ENCODE measurements around the gene PPP1R36.
A peak's percentile ranks its signal among the peaks of the same experiment; 100 is the strongest.
"Not testable (repeated sequence)": the region's sequence is repeated elsewhere in the genome, so short reads cannot be mapped to it uniquely, and the experiment has no call there.

PPP1R36 gene

GRCh38 chr14:64549791-64550620, at the start of gene PPP1R36:
PPP1R36 (plus strand) TSS chr14:64549961; CDS start chr14:64549998, 37 bp downstream.
- peak; percentile 59 for DNase-seq

DNA sequence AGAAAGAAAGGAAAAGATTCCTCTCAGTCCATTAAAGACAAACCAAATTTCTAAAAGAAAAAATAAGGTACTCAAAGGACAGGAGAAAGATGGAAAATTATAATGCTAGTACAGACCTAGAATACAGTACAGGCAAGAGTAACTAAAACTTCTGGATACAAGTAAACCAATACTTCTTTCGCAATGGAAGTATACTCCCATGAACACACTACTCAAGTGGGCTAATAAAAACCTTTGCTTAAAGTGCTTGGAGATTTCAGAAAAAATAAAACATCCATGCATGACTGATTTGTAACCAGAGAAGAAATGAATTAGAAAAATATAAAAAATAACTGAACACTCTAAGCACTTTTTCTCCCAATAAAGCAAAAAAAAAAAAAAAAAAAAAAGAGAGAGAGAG, 49.7 kb upstream of the PPP1R36 start:
- DNase-seq, result no peak

- no peak for DNase-seq
Observed at GRCh38 chr14:64501411-64502171, 48.2 kb upstream of the PPP1R36 start.

GRCh38 chr14:64502456-64502855, 47.3 kb upstream of the PPP1R36 start:
- DNase-seq, result no peak

DNA sequence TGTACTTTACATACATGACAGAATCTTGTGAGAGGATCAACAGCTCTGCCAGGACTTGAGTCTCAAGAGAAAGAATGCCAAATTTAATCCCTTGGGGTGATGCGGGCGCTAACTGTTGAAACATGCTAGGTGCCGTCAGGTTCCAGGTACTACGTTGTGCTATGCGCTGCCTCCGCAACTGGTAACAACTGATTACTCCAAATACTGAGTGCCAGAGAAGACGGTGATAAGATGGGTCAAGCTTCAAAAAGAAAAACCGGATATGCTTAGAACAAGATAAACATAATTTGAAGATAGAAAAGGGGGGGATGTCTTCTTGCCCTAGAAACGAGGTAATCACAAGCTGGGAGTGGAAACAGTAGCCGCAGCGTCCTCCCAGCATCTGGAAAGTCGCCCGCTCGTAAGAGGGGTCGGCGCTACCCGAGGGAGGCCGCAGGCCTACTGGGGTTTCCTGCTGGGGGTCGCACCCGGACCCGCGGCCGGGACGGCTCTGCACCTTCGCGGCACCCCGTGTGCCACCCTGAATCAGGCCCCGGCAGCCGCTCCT, 46.8 kb upstream of the PPP1R36 start:
- DNase-seq, result no peak

- DNase-seq, result peak; percentile 88
Observed at GRCh38 chr14:64503434-64504309, 46.1 kb upstream of the PPP1R36 start, which contains the start of gene ZBTB25. ZBTB25 (minus strand) TSS chr14:64503838; CDS start chr14:64490533, 13,305 bp downstream.

- peak; percentile 66 for DNase-seq
Observed at GRCh38 chr14:64504310-64504896, 45.4 kb upstream of the PPP1R36 start, which contains the start of gene ZBTB1. ZBTB1 (plus strand) TSS chr14:64504770; CDS start chr14:64521505, 16,735 bp downstream.

- DNase-seq, result peak; percentile 65
Observed at GRCh38 chr14:64504897-64505794, 44.6 kb upstream of the PPP1R36 start.

DNA sequence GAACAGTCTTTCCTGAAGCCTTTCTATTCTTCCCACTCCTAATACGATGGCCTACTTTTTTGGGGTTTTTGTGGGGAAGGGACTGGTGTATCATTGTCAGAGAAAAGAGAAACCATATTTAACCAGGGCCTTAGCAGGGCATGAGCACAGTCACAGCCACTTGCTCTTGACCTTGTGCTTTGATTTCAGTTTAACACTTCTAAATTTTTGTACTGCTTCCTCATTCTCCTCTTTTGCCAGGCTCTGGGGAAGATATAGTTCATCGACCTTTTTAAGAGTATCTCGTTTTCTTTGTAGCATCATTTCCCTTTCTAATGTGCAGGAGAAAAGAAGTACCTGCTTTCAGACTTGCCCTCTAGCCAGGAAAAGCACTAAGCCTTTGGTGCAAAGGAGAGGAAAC, 43.0 kb upstream of the PPP1R36 start:
- no peak for DNase-seq

- DNase-seq, result no peak
Observed at GRCh38 chr14:64507376-64508156, 42.2 kb upstream of the PPP1R36 start.

- no peak for DNase-seq
Observed at GRCh38 chr14:64508215-64508776, 41.5 kb upstream of the PPP1R36 start.

DNA sequence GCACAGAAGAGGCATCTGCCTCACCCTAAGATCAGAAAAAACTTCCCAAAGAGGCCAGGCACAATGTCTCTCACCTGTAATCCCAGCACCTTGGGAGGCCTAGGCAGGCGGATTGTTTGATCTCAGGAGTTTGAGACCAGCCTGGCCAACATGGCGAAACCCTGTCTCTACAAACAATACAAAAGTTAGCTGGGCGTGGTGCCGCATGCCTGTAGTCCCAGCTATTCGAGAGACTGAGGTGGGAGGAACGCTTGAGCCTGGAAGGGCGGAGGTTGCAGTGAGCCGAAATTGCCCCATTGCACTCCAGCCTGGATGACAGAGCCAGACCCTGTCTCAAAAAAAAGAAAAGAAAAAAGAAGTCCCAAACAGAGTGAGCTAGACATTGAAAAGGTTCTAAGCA, 40.7 kb upstream of the PPP1R36 start:
- no peak for DNase-seq

GRCh38 chr14:64510825-64511671, 38.7 kb upstream of the PPP1R36 start:
- peak; percentile 14 for DNase-seq

DNA sequence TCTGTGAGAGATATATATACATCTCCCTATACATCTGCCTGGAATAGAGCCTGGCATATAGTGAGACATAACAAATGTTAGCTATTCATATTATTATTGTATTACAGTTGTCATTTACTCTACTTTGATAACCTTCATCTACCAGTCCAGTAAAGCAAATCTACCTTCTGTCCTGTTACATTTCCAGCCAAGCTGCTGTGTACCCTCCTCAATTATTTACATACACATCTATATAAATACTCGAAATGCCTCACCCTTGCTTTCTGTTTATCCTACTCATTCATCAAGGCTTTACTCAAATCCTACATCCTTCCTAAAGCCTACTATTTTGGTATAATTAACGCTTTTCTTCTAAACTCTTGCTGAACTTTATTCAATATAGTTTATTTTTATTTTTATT, 36.5 kb upstream of the PPP1R36 start:
- no peak for DNase-seq

DNA sequence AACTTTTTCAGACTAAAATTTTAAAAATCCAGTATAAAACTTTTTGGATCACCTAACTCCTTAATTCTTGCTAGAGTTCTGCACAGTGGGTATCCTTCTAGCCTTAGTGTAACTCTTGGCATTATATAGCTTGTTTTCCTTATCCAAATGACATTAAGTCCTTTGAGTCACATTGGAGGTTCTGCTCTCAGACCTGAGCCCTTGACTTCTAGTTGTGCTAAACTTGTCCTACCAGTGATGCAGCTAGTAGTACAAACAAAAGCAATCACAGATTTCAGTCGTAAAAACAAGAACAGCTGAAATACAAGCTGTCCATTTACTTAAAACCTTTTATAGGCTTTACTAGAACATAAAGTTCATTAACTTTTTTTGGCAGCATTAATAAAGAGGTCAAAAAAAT, 34.7 kb upstream of the PPP1R36 start:
- no peak for DNase-seq

- DNase-seq, result no peak
Observed at GRCh38 chr14:64516969-64517368, 32.8 kb upstream of the PPP1R36 start.

- DNase-seq, result not testable (repeated sequence)
Observed at GRCh38 chr14:64517667-64518066, 32.1 kb upstream of the PPP1R36 start.

GRCh38 chr14:64518229-64518628, 31.5 kb upstream of the PPP1R36 start:
- DNase-seq, result no peak

DNA sequence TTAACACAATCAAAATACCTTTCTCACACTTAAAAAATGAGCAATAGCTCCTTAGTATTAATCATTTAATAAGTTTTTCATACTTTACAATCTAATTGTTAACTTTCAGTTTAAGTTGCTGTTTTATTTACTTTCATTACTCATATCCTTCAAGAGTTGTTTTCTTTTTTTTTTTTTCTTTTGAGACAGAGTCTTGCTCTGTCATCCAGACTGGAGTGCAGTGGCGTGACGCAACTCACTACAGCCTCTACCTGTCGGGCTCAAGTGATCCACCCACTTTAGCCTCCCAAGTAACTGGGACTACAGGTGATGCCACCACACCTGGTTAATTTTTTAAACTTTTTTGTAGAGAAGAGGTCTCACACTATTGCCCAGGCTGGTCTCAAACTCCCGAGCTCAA, 29.1 kb upstream of the PPP1R36 start:
- DNase-seq, result no peak
